GM18507 (cell line): ENCODE data around the gene ITGB5.

Experiments used
- DNase-seq: peaks from one replicate; pipeline ENCODE4 v3.0.0; 2011; ENCODE audit warnings: low read depth; ENCODE audit not compliant: insufficient read length; ENCODE audit errors: extremely low spot score
- FAIRE-seq: peaks from 2 replicates; lab custom pipeline; 2011; peaks lifted over from hg19 to GRCh38; lab: Jason Lieb, UNC

Gene ITGB5

DNA sequence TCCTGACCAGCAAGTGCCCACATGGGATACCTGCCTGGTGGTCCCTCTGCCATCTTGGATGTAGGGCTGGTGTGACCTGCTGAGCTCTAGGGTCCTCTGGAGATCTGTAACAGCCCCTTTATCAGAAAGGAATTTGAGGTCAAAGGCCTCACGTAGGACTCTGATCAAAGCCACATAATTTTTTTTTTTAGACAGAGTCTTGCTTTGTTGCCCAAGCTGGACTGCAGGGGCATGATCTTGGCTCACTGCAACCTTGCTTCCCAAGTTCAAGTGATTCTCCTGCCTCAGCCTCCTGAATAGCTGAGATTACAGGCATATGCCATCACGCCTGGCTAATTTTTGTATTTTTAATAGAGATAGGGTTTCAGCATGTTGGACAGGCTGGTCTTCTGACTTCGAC lies 9.5 kb downstream of the ITGB5 start:
- DNase-seq (no peak), FAIRE-seq (no peak)

DNA sequence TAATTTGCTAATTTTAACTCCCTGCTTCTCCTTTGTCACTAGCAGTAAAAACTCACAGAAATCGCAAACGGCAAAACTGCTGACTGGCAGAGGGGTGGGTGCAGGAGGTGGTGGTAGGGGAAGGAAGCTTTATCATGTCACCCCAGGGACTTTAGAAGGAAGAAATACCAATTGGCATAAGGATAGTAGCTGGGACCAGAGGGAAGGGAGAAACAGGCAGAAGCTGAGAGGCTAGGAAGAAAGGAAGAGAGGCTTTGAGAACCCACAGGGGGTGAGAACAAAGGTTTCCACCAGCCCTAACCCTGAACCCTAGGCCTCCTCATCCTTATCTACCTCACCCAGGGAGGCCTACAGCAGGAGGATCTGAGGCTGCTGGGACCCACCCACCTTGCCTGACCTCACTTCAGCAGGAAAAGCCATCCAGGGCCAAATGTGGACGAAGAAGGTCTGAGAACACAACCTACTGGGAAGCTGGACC lies 10.7 kb downstream of the ITGB5 start:
- no peak for DNase-seq
- FAIRE-seq = no peak

DNA sequence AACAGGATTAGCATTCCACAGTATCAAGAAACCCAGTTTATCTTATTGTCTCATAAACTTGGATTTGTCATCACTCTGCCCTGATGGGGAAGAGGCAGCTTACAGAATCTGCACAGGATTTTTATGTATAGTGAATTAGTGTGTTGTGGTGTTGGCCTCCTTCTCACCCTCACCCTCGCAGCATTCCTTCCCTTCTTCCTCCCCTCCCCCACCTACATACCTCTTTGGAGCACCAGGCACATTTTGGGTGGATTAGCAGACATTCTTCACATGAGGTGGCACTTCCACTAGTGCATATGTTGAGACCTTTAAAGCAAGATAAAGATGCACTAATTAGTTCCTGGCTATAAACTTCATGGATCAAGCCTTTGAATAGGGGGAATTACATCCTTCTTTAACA lies 13.9 kb downstream of the ITGB5 start:
- DNase-seq (no peak), FAIRE-seq (no peak)

DNA sequence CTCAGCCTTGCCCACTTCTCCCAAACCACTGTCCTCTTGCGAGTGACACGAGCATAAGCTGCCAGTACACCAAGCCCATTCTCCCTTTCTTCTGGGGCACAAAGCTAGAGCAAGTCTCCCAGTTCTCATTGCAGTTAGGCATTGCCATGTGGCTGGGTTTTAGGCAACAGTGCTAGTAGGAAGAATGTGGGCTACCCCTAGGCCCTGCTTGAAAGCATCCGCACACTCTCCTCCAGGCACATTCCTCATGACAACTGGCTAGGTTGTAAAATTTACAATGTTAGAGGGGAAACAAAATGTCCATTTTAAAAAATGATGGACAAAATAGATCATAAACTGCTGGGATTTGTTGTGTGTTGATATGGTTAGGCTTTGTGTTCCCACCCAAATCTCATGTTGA lies 19.7 kb downstream of the ITGB5 start:
- no peak for DNase-seq
- FAIRE-seq = no peak

DNA sequence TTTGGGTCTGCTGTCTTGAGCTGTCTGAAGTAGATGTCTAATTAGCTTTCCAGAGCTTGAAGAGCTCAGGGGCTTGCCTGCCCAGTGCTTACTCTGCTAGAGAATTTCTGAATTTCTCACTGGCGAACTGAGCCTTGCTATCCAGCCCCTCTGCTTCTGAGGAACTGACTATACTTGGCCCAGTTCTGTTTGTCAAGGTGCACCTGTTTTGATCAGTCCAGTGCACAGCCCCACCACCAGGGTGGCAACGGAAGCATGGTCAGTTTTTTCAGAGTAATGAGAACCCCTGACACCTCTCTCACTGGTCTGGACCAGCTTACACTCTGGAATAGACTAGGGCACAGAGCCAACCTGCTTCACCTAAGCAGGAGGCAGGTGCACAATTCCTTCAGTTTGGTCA lies 25.2 kb downstream of the ITGB5 start:
- DNase-seq (no peak), FAIRE-seq (no peak)

DNA sequence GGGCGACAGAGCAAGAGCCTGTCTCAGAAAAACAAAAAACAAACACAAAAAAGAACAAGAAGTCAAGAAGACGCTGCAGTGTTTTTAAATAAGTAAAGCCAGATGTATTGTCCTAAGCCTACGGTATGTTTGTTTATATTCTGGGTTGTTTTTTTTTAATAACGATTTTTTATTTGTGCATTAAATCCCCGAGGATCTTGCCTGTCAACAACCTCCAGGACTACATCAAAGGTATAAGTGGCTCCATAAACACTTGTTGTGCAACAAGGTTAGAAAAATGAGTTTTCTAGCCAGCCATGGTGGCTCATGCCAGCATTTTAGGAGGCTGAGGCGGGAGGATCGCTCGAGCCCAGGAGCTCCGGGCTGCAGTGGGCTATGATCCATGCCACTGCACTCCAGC lies 26.1 kb downstream of the ITGB5 start:
- FAIRE-seq (no peak), DNase-seq (no peak)

DNA sequence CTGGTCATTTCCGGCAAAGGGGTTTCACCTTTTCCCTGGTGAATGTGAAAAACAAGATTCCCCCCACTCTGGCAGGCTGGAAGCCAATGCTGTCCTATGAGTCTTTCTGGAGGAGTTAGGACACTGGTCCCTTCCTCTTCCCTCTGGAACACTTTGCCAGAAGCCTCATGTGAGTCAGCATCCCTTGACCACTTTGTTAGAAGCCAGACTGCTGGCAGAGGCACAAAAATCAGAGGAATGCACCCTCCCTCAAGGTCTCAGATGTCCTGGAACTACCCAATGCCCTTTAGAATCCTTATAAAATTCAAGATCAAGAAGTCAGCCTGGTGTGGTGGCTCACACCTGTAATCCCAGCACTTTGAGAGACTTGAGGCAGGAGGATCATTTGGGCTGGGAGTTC lies 26.6 kb downstream of the ITGB5 start:
- FAIRE-seq (no peak), DNase-seq (no peak)

DNA sequence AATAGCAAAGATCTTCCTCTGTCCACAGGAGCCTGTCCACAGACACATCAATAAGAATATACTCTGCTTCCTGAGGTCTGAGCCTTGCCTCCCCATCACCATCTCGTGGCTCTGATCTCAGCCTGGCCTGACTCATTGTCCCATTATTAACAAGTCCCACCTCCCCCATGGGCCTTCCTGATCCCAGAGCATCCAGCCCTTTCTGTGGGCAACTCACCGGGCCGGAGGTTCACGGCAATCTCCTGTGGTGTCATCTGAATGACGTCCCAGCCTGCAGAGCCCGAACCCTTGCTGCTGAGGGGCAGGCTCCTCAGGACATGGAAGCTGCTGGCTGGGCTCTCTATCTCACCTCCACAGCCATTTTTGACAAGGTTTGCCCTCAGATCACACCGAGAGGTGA lies 28.1 kb downstream of the ITGB5 start:
- DNase-seq (no peak), FAIRE-seq (no peak)

DNA sequence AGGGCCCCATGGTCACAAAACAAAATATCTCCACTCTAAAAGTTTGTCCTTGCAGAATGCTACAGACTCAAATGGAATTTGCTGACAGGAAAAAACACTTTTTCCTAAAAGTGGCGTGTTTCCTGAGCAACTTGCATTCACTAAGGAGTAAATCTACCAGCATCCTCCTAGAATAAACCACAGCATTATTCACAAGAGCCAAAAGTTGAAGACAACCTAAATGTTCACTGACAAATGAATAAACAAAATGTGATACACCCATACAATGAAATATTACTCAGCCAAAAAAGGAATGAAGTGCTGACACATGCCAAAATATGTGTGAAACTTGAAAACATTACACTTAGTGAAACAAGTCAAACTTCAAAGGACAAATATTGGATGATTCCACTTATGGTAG lies 28.9 kb downstream of the ITGB5 start:
- no peak for DNase-seq
- FAIRE-seq = no peak

DNA sequence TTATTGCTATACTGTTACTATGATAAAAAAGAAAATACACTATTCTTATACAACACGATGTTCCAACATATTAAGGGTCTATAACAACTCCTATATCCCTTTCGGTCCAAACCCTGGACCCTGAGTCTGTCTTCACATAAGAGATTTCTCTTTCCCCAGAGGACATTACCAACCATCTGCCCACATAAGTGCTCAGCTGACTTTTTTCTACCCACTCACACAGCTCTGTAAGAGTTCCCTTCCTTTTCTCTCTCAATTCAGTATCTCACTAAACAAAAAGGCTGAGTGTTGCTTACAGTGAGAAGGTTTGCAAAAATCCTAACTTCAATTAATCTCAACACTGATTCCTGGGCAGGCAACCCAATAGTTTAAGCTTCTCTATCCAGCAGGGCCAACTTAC lies 30.5 kb downstream of the ITGB5 start:
- FAIRE-seq = no peak
- DNase-seq = no peak

DNA sequence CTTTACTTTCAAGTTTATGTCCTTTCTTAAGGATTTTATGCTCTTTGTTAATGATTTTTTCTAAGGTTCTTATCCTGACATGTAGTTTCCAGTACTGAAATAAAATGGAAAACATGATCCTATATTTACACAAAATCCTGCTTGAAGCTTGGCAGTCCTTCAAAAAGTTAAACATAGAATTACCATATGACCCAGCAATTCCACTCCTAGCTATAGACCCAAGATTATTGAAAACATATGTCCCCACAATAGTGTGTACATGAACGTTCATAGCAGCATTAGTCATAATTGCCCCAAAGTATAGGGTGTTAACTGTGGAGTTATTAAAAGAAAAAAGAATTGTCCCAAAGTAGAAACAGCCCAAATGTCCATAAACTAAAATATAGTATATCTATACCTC lies 33.2 kb downstream of the ITGB5 start:
- DNase-seq = no peak
- FAIRE-seq = no peak

DNA sequence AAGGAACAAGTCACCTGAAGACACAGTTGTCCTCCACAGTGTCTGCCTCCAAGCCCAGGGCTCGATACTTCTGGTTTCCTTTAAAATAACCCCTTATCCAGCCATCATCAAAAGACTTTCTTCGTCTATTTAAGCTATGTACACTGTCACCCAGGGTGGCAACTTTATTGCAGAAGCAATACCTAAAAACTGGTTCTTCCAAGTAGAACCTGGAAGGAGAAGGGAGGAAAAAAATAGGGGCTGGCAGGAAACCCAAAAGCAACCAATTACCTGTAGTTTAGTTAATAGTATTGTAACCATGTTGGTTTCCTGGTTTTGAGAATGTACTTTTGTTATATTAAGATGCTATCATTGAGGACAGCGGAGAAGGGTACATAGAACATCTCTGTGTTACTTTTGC lies 33.7 kb downstream of the ITGB5 start:
- DNase-seq (no peak), FAIRE-seq (no peak)

DNA sequence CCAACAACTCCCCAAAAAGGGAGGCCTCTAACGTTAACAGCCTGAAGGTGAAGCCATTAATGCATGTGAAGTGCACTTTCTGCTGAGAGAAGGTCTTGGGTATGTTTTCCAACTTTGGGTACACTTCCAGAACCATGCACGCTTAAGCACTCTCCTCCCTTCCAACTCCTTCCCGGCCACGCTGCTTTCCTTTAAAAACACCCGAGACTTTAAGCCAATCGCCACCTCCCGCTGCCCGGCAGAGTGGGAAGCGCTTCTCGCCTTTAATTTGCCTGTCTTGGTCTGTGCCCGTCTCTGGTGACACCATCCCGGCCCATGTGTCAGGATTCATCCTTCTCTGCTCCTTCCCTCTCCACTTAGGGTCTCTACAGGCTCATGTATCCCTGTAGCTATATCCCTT lies 35.3 kb downstream of the ITGB5 start:
- DNase-seq = no peak
- FAIRE-seq = no peak

DNA sequence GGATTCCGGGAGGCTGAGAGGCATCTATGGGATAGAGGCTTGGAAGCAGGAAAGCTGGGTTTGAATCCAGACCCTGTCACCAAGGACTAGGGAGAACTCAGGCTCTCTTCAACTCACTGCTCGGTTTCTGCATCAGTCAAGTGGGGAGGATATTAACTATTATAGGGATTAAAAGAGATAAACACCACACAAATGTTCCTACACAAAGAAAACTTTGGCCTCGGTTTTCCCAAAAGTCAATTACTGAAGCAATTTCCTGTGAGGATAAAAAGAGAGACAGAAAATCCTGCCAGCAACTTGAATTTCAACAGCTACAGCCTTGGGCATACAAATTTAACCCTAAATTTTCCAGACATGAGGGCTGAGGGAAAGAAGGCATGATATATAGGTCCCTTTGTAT lies 36.0 kb downstream of the ITGB5 start:
- FAIRE-seq = no peak
- no peak for DNase-seq

DNA sequence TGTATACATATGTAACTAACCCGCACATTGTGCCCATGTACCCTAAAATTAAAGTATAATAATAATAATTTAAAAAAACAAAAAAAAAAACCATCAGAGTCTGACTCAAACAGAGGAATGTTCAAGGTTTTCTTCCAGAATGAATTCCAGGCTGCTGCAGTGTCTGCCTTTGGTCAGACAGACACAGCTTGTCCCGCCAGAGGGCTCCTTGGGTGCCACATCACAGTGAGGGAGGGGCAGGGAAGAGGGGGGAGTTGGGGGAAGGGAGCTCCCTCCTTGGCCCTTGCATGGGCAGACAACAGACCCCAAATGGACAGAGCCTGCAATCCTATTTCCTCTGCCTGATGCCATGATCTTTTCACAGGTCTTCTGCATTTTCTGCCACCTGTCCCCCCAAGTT lies 36.5 kb downstream of the ITGB5 start:
- DNase-seq = no peak
- no peak for FAIRE-seq

DNA sequence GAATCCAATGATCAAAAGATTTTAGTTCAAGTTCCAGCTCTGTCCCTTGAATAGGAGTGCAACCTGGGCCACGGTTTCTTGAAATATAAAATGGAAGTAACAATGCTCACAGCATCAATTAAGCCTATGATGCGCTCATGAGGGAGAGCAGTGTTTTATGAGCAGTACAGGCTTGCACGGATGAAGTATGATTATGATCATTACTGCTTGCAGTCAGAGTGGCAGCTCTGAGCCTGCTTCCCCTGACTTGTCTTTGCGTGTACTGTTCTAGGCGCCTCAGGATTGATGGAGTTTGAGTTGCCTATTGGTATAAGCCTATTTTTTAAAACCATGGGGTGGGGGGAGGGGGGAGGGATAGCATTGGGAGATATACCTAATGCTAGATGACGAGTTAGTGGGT lies 37.0 kb downstream of the ITGB5 start:
- no peak for DNase-seq

DNA sequence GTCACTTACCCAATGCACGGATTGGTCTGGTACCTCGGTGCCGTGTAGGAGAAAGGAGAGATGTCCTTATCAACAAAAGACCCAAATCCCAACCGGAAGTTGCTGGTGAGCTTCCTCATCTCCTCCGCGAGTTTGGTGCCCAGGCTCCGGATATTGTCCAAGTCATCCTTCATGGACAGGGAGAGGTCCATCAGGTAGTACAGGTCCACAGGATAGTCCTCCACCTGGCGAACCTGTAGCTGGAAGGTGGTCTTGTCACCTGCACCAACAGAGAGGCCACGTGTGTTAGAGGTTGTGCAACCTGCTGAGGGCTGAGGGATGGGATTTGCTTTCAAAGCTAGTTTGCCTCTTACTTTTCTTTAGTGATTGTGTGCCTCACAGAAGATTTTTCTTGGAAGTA lies 38.9 kb downstream of the ITGB5 start:
- no peak for FAIRE-seq
- no peak for DNase-seq

More for the DNA sequence above, 37.0 kb downstream of the ITGB5 start:
- FAIRE-seq = no peak

DNA sequence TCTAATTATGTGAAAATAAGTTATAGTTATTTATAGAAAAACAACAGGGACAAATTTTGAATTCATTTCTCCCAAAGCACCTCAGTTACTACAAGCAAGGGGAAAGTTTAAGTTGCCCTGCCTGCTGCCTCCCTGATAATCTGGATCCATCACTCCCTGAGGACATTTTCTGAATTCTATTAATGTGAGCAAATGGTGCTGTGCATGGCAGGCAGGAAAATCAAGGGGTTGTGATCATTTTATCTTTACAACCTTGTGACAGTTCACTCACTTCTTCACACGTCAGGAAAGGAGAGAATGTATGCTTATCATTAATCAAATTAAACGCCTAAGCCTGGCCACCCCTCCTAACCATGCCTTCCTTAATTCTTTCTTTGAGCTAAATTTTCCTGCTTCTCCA lies 39.3 kb downstream of the ITGB5 start:
- FAIRE-seq (no peak), DNase-seq (no peak)

DNA sequence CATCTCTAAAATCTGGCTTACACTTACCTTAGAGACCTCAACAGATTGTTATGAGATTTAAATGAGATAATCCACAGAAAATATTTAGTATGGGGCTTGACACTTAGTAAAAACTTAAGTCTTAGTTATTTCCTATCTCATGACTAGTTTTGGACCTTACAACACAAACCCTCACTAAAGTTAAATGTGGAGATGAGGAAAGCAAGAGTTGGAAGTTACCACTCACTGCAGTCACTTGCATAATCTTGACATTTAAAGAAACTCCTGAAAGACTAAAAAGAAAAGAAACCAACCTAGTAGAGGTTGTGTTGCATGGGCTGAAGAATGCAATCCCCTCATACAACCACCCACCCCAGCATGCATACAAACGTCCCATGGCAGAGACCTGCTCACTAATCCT lies 40.1 kb downstream of the ITGB5 start:
- no peak for FAIRE-seq
- no peak for DNase-seq

DNA sequence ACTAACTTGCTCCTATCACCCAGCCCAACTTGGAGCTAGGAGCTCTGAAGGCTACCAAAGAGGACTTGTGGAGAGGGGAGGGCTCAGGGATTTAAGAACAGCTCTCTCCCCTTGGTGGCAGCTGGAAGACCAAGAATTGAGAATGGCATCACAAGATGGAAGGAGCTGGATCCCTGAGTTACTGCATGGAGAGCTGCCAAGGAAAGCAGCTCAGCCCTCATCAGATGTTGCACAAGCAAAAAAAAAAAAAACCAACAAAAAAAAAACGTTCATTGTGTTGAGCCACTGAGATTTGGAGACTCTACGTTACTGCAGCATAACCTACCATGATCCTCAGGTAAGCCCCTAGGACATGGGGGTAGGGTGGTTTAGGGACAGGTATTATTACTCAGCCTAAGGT lies 41.0 kb downstream of the ITGB5 start:
- FAIRE-seq (no peak), DNase-seq (no peak)

DNA sequence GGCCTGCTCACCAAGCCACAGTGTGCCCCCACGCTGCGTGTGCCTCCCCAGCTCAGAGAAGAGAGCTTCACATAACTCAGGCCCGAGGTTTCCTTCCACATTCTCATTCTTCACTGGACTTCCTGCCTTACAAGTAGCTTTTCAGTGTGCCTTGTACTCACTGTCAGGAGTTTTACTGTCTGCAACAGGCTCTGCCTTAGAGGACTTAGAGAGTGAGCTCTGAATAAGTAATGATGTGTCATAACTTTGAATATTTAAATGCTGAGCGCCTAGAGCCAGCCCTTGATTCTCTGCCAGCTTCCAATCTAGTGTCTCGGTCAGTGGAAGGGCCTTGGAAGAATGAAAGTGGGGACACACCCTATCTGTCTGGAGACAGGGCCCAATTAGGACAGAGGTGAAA lies 41.8 kb downstream of the ITGB5 start:
- FAIRE-seq = no peak

DNA sequence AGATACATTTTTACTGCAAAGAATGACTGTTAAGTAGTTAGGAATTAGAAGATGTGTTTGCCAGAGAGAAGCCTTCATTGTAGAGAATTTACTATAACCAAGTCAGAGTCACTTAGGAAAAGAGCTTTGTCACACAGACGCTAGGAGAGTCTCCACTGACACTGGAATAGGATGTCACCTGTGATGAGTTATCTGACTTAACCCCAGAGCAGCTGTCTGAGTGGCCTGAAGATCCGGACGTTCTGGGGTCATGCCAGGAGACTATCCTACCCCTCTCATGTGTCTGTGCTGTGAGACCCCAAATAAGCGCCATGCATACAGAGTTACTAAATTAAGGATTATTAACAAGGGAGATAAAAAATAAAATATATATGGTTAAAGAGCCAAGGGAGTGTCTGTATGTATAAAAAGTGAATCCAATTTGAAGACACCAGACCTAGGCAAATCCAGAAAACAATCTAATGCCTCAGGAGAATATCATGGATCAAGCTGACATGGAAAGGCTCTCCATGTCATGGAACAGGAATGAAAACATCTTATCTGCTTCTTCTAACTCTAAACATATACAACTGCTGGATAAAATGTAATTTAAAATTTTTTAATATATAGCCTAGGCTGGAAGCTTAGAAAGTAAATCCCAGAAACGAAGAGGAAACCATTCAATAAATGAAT lies 43.5 kb downstream of the ITGB5 start:
- FAIRE-seq (no peak), DNase-seq (no peak)

More for the DNA sequence above, 41.8 kb downstream of the ITGB5 start:
- DNase-seq = no peak
